CD8-positive, alpha-beta memory T cell (primary cell): ENCODE measurements around the gene MKI67. TPM values are rescaled to one million over a fixed set of nuclear protein-coding genes. Genes with fewer than 3 reads are reported as not detected.

ENCODE experiments used
- CTCF ChIA-PET: fragments of 350-600 bp; sonication (Branson Sonifier 250); formaldehyde crosslinking; loops from one replicate; lab custom pipeline; 2021; ENCODE audit warnings: antibody characterized with exemption; lab: Charles Lee
- POLR2A ChIA-PET: fragments of 350-600 bp; sonication (Branson Sonifier 250); formaldehyde crosslinking; loops from one replicate; lab custom pipeline; 2021; ENCODE audit warnings: antibody characterized with exemption; lab: Charles Lee
- DNase-seq, 5 donors: peaks; one replicate each; pipeline versions ENCODE4 v3.0.0 to v3.0.0-alpha.2; 2020 to 2022; ENCODE audit warnings: mixed read lengths in 1 of 5
- H3K27ac ChIP-seq: one replicate; pipeline ENCODE4 v1.7.0; 2013; ENCODE audit warnings: low read depth, mild to moderate bottlenecking, low read length, moderate library complexity
- H3K27me3 ChIP-seq: 2 replicates; pipeline ENCODE4 v1.7.0; 2013; ENCODE audit warnings: low read length, mild to moderate bottlenecking; ENCODE audit not compliant: insufficient read depth, poor library complexity, severe bottlenecking
- H3K36me3 ChIP-seq: 2 replicates; pipeline ENCODE4 v1.7.0; 2013; ENCODE audit warnings: mild to moderate bottlenecking, low read length, moderate library complexity; ENCODE audit not compliant: insufficient read depth
- H3K4me1 ChIP-seq: 2 replicates; pipeline ENCODE4 v1.7.0; 2013; ENCODE audit warnings: mild to moderate bottlenecking, low read length, moderate library complexity; ENCODE audit not compliant: insufficient read depth
- H3K4me3 ChIP-seq: 2 replicates; pipeline ENCODE4 v1.7.0; 2013; ENCODE audit warnings: mild to moderate bottlenecking, low read length
- H3K9me3 ChIP-seq: 2 replicates; pipeline ENCODE4 v1.7.0; 2013; ENCODE audit warnings: mild to moderate bottlenecking, low read length
- H3K27ac Mint-ChIP-seq, 8 donors: one replicate each; pipeline ENCODE4 v1.8.0; 2020 to 2021; ENCODE audit warnings: mixed read lengths in 8 of 8, mild to moderate bottlenecking in 6 of 8, inconsistent platforms in 3 of 8, moderate library complexity in 3 of 8
- H3K27me3 Mint-ChIP-seq, 2 donors: one replicate each; pipeline ENCODE4 v1.8.0; 2020 to 2021; ENCODE audit warnings: mixed read lengths in 2 of 2, mild to moderate bottlenecking in 1 of 2, moderate library complexity in 1 of 2
- H3K36me3 Mint-ChIP-seq, 3 donors: one replicate each; pipeline ENCODE4 v1.8.0; 2020 to 2021; ENCODE audit warnings: mixed read lengths in 3 of 3, inconsistent platforms in 1 of 3, mild to moderate bottlenecking in 1 of 3
- H3K4me1 Mint-ChIP-seq, 3 donors: one replicate each; pipeline ENCODE4 v1.8.0; 2020 to 2021; ENCODE audit warnings: mixed read lengths in 3 of 3, inconsistent platforms in 1 of 3, mild to moderate bottlenecking in 1 of 3
- H3K4me3 Mint-ChIP-seq, 7 donors: one replicate each; pipeline ENCODE4 v1.8.0; 2020 to 2021; ENCODE audit warnings: mixed read lengths in 7 of 7, mild to moderate bottlenecking in 6 of 7, moderate library complexity in 4 of 7, inconsistent platforms in 2 of 7
- H3K9me3 Mint-ChIP-seq, 5 donors: one replicate each; pipeline ENCODE4 v1.8.0; 2020 to 2022; ENCODE audit warnings: mixed read lengths in 5 of 5, mild to moderate bottlenecking in 3 of 5, moderate library complexity in 2 of 5, inconsistent platforms in 1 of 5
- polyA plus RNA-seq: library from polyadenylated mRNA; unstranded; fragments of 300-500 nt; fragmentation: Illumina TruSeq; gene quantifications from one replicate; pipeline ENCODE4 v1.2.3, GENCODE V29; 2021
- total RNA-seq, 2 experiments: library from RNA; stranded (reverse); gene quantifications; one replicate each; pipeline ENCODE4 v1.2.3, GENCODE V29; 2021

Gene MKI67
- total and polyA plus RNA-seq, 3 experiments from 2014 or later = 0.70 to 136 (median 113) TPM

- Histone ChIP-seq H3K4me1 (peaks cover 54% of the 10 kb centered on the region), H3K4me3 (no peak overlapping the region), H3K27me3 (no peaks in the 10 kb centered on the region), H3K9me3 (no peaks in the 10 kb centered on the region), H3K27ac (no peak overlapping the region), H3K36me3 (peaks cover 13% of the 10 kb centered on the region)
- peak overlapping the region in 4 of 7 donors; percentile 13 to 86 (median 28) for H3K4me3 Mint-ChIP-seq
- DNase-seq = no peak
- H3K4me1 Mint-ChIP-seq = peaks cover 78 to 95% (median 85%) of the 10 kb centered on the region in 3 donors
- no peaks in the 10 kb centered on the region for H3K9me3 Mint-ChIP-seq
- H3K27ac Mint-ChIP-seq = peak overlapping the region; percentile 59 to 97 (median 84)
- ChIA-PET CTCF (interaction anchor here (1.6 to 6.0 kb wide), 4 partner anchors 11 to 25 kb away, joined by 6 to 53 read pairs (median 24); no protein-coding TSS in a partner anchor), POLR2A (interaction anchor here (0.7 kb wide), 1 partner anchor 11 kb away, joined by 3 read pairs; no protein-coding TSS in a partner anchor)
- peaks cover 4 to 61% (median 21%) of the 10 kb centered on the region in 3 donors for H3K36me3 Mint-ChIP-seq
- H3K27me3 Mint-ChIP-seq = no peaks in the 10 kb centered on the region
These were observed 65.6 kb downstream of the MKI67 start for GRCh38 chr10:128060341-128061250.

- Histone ChIP-seq H3K4me1 (peaks cover 48% of the 10 kb centered on the region), H3K9me3 (no peaks in the 10 kb centered on the region), H3K27me3 (no peaks in the 10 kb centered on the region), H3K4me3 (no peak overlapping the region), H3K27ac (no peak overlapping the region), H3K36me3 (peaks cover 20% of the 10 kb centered on the region)
- ChIA-PET CTCF (interaction anchor here (1.4 to 6.0 kb wide), 4 partner anchors 11 to 91 kb away, joined by 3 to 53 read pairs (median 6); no protein-coding TSS in a partner anchor), POLR2A (interaction anchor here (0.7 kb wide), 1 partner anchor 11 kb away, joined by 3 read pairs; no protein-coding TSS in a partner anchor)
- Mint-ChIP-seq H3K36me3 (peaks cover 3 to 61% (median 22%) of the 10 kb centered on the region in 3 donors), H3K27ac (peak overlapping the region; percentile 59 to 97 (median 84)), H3K9me3 (no peaks in the 10 kb centered on the region), H3K4me3 (peak overlapping the region in 4 of 7 donors; percentile 3 to 54 (median 22)), H3K27me3 (no peaks in the 10 kb centered on the region), H3K4me1 (peaks cover 75 to 91% (median 83%) of the 10 kb centered on the region in 3 donors)
- DNase-seq = no peak
These were observed 66.3 kb downstream of the MKI67 start for GRCh38 chr10:128059982-128060293.

- H3K36me3 ChIP-seq = peaks cover 25% of the 10 kb centered on the region
- POLR2A ChIA-PET = interaction anchor here (0.9 kb wide), 1 partner anchor 11 kb away, joined by 5 read pairs; no protein-coding TSS in a partner anchor
These were observed 66.8 kb downstream of the MKI67 start for GRCh38 chr10:128059266-128059981.

GRCh38 chr10:128058750-128059134, 67.5 kb downstream of the MKI67 start:
- Histone ChIP-seq H3K27me3 (no peaks in the 10 kb centered on the region), H3K4me1 (peaks cover 36% of the 10 kb centered on the region), H3K4me3 (no peak overlapping the region), H3K9me3 (no peaks in the 10 kb centered on the region), H3K36me3 (peaks cover 25% of the 10 kb centered on the region), H3K27ac (no peak overlapping the region)
- CTCF ChIA-PET = interaction anchor here (1.2 to 1.6 kb wide), 5 partner anchors 10 to 153 kb away, joined by 3 to 10 read pairs (median 6); no protein-coding TSS in a partner anchor
- H3K36me3 Mint-ChIP-seq = peaks cover 3 to 69% (median 22%) of the 10 kb centered on the region in 3 donors
- peak overlapping the region in 3 of 7 donors; percentile 29 to 62 (median 54) for H3K4me3 Mint-ChIP-seq
- H3K27me3 Mint-ChIP-seq = no peaks in the 10 kb centered on the region
- peak overlapping the region; percentile 59 to 97 (median 84) for H3K27ac Mint-ChIP-seq
- POLR2A ChIA-PET = interaction anchor here (0.9 kb wide), 1 partner anchor 10 kb away, joined by 5 read pairs; no protein-coding TSS in a partner anchor
- DNase-seq = no peak
- H3K4me1 Mint-ChIP-seq = peaks cover 63 to 79% (median 75%) of the 10 kb centered on the region in 3 donors
- H3K9me3 Mint-ChIP-seq = no peaks in the 10 kb centered on the region

More at GRCh38 chr10:128059266-128059981, 66.8 kb downstream of the MKI67 start:
- Histone ChIP-seq H3K4me1 (peaks cover 43% of the 10 kb centered on the region), H3K27me3 (no peaks in the 10 kb centered on the region), H3K4me3 (no peak overlapping the region), H3K27ac (peak overlapping the region; percentile 20), H3K9me3 (no peaks in the 10 kb centered on the region)
- Mint-ChIP-seq H3K27ac (peak overlapping the region; percentile 59 to 97 (median 84)), H3K4me3 (peak overlapping the region; percentile 23 to 76 (median 54)), H3K36me3 (peaks cover 3 to 65% (median 22%) of the 10 kb centered on the region in 3 donors), H3K27me3 (no peaks in the 10 kb centered on the region), H3K4me1 (peaks cover 70 to 86% (median 78%) of the 10 kb centered on the region in 3 donors), H3K9me3 (no peaks in the 10 kb centered on the region)
- DNase-seq = no peak
- CTCF ChIA-PET = interaction anchor here (1.2 to 1.6 kb wide), 5 partner anchors 10 to 153 kb away, joined by 3 to 10 read pairs (median 6); no protein-coding TSS in a partner anchor

- no peak for DNase-seq
- Mint-ChIP-seq H3K4me1 (peaks cover 58 to 74% (median 71%) of the 10 kb centered on the region in 3 donors), H3K4me3 (peak overlapping the region in 2 of 7 donors; percentile 5 to 79), H3K27ac (peak overlapping the region; percentile 76 to 93 (median 84)), H3K36me3 (peaks cover 3 to 72% (median 22%) of the 10 kb centered on the region in 3 donors), H3K9me3 (no peaks in the 10 kb centered on the region), H3K27me3 (no peaks in the 10 kb centered on the region)
- H3K36me3 ChIP-seq = peaks cover 25% of the 10 kb centered on the region
- H3K9me3 ChIP-seq = no peaks in the 10 kb centered on the region
- H3K27me3 ChIP-seq = no peaks in the 10 kb centered on the region
- H3K4me3 ChIP-seq = no peak overlapping the region
- no peak overlapping the region for H3K27ac ChIP-seq
- POLR2A ChIA-PET = interaction anchor here (0.9 kb wide), 1 partner anchor 10 kb away, joined by 5 read pairs; no protein-coding TSS in a partner anchor
- CTCF ChIA-PET = interaction anchor here (1.2 to 1.6 kb wide), 4 partner anchors 11 to 154 kb away, joined by 3 to 10 read pairs (median 5); no protein-coding TSS in a partner anchor
- H3K4me1 ChIP-seq = peaks cover 31% of the 10 kb centered on the region
These were observed 68.0 kb downstream of the MKI67 start for GRCh38 chr10:128058106-128058749.

- Mint-ChIP-seq H3K27me3 (no peaks in the 10 kb centered on the region), H3K4me1 (peaks cover 53 to 71% (median 69%) of the 10 kb centered on the region in 3 donors), H3K4me3 (no peak overlapping the region), H3K9me3 (no peaks in the 10 kb centered on the region), H3K27ac (peak overlapping the region in 3 of 8 donors; percentile 54 to 82 (median 55)), H3K36me3 (peaks cover 3 to 82% (median 23%) of the 10 kb centered on the region in 3 donors)
- Histone ChIP-seq H3K27me3 (no peaks in the 10 kb centered on the region), H3K36me3 (peaks cover 30% of the 10 kb centered on the region), H3K4me1 (peaks cover 22% of the 10 kb centered on the region), H3K4me3 (no peak overlapping the region), H3K27ac (no peak overlapping the region), H3K9me3 (no peaks in the 10 kb centered on the region)
- ChIA-PET CTCF (interaction anchor here (1.9 kb wide), 1 partner anchor 21 kb away, joined by 6 read pairs; no protein-coding TSS in a partner anchor), POLR2A (no interaction called here)
- DNase-seq = no peak
These were observed 69.7 kb downstream of the MKI67 start for GRCh38 chr10:128056303-128057050.
